GM12872 (cell line): ENCODE results near the gene SMAD1.

Source experiments
- TF ChIP-seq, protein P1 (sequence below): IDR thresholded peaks from 3 replicates; pipeline ENCODE4 v1.5.1; 2011; ENCODE audit warnings: low read depth, mild to moderate bottlenecking, low read length, moderate library complexity; ENCODE audit not compliant: insufficient read depth

Gene SMAD1

DNA sequence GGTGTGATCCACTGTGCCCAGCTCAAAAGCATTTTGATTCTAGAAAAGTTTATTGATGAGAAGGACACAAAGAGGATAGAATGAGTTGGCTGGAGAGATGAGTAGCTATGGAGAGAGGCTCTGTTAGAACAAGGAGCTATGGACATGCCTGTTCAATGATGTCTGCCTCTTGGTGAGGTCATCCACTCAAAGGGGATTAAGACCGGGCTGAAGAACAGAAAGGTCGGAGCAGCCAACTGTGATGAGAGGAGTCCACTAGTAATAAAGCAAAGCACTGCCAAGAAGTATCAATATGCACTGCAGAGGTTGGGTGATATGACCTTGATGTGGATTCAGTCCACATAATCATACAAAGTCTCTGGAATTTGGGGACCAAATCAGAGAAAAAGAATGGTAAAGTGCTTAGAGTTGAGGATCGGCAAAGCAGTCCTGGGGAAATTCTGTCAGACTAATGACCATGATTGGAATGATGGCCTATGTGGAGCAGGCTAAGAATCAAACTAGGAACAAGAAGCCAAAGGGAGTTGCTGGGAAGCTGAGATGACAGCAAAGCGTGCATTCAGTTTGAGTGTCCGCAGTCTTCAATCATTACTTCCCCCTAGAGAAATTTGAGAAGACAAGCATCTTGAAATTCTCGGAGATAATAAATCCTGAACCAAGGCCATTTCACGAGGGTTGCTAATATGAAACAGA, 81.8 kb downstream of the SMAD1 start:
- TF ChIP-seq, protein P1, sequence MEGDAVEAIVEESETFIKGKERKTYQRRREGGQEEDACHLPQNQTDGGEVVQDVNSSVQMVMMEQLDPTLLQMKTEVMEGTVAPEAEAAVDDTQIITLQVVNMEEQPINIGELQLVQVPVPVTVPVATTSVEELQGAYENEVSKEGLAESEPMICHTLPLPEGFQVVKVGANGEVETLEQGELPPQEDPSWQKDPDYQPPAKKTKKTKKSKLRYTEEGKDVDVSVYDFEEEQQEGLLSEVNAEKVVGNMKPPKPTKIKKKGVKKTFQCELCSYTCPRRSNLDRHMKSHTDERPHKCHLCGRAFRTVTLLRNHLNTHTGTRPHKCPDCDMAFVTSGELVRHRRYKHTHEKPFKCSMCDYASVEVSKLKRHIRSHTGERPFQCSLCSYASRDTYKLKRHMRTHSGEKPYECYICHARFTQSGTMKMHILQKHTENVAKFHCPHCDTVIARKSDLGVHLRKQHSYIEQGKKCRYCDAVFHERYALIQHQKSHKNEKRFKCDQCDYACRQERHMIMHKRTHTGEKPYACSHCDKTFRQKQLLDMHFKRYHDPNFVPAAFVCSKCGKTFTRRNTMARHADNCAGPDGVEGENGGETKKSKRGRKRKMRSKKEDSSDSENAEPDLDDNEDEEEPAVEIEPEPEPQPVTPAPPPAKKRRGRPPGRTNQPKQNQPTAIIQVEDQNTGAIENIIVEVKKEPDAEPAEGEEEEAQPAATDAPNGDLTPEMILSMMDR, result no peak

DNA sequence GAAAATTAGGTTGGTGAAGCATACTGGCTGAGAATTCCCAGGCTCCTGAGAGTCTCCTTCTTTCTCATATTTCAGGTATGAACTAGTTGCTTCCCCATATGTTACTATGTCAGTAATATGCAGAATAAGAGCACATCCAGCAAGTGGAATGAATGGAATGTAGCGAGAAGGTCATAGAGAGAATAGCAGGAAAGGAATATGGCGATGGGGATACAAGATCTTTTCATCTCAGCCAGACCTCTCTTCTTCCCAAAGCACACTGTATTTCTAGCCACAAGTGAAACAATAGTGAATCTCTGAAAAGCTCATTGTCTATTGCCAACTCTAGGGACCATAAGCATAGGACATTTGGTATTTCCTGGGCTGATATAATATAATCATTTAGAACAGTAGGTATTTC, 82.9 kb downstream of the SMAD1 start:
- TF ChIP-seq, protein P1, result no peak

DNA sequence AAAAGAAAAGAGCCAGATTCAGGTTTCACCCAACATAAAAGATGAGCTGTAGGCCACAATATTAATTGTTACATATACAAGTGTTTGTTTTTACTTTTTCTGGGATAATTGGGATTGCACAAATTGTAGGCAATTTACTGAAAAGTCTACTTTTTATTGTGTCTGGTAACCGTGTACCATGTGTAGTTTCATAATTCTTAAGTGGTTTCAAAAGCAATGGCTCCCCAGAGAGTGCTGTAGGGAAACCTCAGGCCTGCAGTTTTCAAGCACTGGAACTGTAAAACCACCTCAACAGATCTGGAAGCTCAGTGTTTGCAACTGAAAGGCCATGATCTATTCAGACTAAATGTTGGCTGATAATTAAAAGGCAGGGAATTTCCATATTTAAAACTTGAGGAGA, 83.7 kb downstream of the SMAD1 start:
- TF ChIP-seq, protein P1, result no peak

DNA sequence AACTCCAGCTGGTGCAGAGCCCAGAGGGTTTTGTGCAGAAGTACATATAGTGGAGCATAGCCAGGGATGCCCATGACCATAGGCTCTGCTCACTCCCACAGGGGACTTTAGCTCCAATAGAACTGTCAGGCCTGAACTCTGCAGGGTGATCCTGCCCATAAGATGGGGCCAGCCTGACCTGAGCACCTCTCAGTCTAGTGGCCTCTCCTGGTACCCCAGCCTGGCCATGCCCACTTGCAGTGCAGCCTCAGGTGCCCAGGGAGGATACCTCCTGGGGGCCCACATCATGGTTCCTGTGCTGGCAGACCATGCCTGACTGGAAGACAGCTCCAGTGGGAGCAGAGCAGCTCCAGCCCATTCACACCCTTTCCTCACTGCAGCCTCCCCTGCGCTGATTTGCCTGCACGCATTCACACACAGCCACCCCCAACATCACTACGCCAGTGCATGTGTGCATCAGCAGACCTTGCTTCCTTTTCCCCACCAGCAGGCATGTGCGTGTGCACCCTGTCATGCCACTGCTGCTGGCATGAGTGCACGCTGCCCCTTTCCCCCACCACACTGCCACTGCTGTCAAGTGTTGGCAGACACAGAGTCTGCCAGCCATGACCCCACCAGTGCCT, 84.5 kb downstream of the SMAD1 start:
- TF ChIP-seq, protein P1, result no peak

DNA sequence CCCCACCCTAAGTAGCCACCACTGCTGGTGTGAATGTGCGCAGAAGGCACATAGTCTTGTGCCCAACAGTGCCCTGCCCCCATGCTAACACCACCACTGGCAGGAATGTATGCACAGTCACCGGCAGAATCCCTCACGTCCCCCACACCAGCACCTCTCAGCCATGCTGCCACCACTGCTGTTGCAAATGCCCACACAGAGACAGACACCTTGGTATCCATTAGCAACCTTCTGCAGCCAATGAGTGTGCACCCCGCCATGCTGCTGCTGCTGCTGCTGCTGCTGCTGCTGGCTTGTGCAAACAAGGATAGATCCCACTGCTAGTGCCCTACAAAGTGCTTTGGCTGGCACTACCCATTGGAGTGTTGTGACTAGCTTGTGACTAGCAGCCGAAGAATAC, 85.1 kb downstream of the SMAD1 start:
- TF ChIP-seq, protein P1, result no peak

DNA sequence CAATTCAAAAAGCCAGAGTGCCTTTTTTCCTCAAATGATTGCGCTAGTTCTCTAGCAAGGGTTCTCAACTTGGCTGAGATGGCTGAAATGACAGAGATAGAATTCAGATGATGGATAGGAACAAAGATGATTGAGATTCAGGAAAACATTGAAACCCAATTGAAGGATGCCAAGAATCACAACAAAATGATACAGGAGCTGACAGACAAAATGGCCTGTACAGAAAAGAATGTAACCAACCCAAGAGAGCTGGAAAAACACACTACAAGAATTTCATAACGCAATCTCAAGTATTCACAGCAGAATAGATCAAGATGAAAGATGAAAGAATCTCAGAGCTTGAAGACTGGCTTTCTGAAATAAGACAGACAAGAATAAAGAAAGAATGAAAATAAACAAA, 85.9 kb downstream of the SMAD1 start:
- TF ChIP-seq, protein P1, result no peak

DNA sequence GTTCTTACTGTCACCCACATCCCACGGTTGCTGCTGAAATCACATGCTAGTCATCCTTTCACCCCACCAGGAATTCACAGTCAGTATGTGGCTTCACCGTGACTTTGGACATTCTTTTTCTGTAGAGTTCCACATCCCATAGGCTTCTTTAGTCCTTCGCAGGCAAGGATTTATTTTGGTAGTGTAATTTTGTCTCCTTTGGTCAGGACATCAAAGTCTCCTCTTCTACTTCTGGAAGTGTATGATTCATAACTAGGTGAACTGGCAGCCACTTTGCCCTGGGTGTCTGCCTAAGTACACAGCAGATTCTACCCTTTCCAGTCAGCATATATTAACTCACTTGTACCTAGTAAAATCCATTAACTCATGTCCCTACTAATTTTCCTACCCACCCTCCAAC, 99.3 kb downstream of the SMAD1 start:
- TF ChIP-seq, protein P1, result no peak
